Thyroid gland (tissue), 4 donors: Measurements from ENCODE around the gene BUD31.

Experiments used
- CTCF ChIP-seq, 6 experiments: fragments of 200-600 bp in 3 of 6; fragments of 450-650 bp in 3 of 6; sonication (generic) in 3 of 6; IDR thresholded peaks; one replicate each; pipeline ENCODE4 v1.5.1; 2016 to 2019; ENCODE audit warnings: antibody characterized with exemption in 6 of 6, mild to moderate bottlenecking in 2 of 6, inconsistent platforms in 1 of 6, moderate library complexity in 1 of 6
- POLR2A ChIP-seq, 2 donors: fragments of 450-650 bp; IDR thresholded peaks; one replicate each; pipeline ENCODE4 v1.6.1; 2017; ENCODE audit warnings: antibody characterized with exemption in 2 of 2, mild to moderate bottlenecking in 2 of 2, moderate library complexity in 1 of 2

GRCh38 chr7:99389772-99390171 lies 19.0 kb upstream of the BUD31 start:
- TF ChIP-seq CTCF (IDR thresholded peaks at IDR 0.05) = no peak
- no peak for TF ChIP-seq POLR2A (IDR thresholded peaks at IDR 0.05)
